Upper lobe of left lung (tissue), 4 donors: ENCODE results near the gene FLNC.

Source experiments
- CTCF ChIP-seq, 6 experiments: fragments of 450-650 bp in 4 of 6; fragments of 200-600 bp in 2 of 6; sonication (generic) in 2 of 6; IDR thresholded peaks; one replicate each; pipeline ENCODE4 v1.5.1; 2016 to 2019; ENCODE audit warnings: antibody characterized with exemption in 6 of 6
- POLR2A ChIP-seq, 4 donors: fragments of 450-650 bp; IDR thresholded peaks; one replicate each; pipeline ENCODE4 v1.5.1; 2016 to 2017; ENCODE audit warnings: antibody characterized with exemption in 4 of 4, mild to moderate bottlenecking in 2 of 4

GRCh38 chr7:128838109-128838779 lies 8.0 kb downstream of the FLNC start:
- TF ChIP-seq CTCF (IDR thresholded peaks at IDR 0.05) (no peak), POLR2A (IDR thresholded peaks at IDR 0.05) (no peak)
